Calu3 (cell line): ENCODE results near the gene BTBD1. TPM values are rescaled to one million over a fixed set of nuclear protein-coding genes. Genes with fewer than 3 reads are reported as not detected.

Experiments
- BruUV-seq: library from RNA; stranded (reverse); fragments of 400-500 nt; replicated peaks from 2 replicates; lab custom pipeline; 2021; lab: Mats Ljungman, UMichigan
- CTCF ChIA-PET: fragments of 300-600 bp; sonication (Branson Sonifier 250); formaldehyde crosslinking; loops from one replicate; lab custom pipeline; 2022; ENCODE audit warnings: antibody characterized with exemption; lab: Charles Lee
- DNase-seq: peaks from one replicate; pipeline ENCODE4 v3.0.0; 2022
- H3K27ac Mint-ChIP-seq: one replicate; pipeline ENCODE4 v1.8.0; 2022; ENCODE audit warnings: mixed read lengths; ENCODE audit not compliant: unreplicated experiment
- H3K27me3 Mint-ChIP-seq: one replicate; pipeline ENCODE4 v1.8.0; 2022; ENCODE audit warnings: mixed read lengths; ENCODE audit not compliant: unreplicated experiment
- H3K36me3 Mint-ChIP-seq: one replicate; pipeline ENCODE4 v1.8.0; 2022; ENCODE audit warnings: mild to moderate bottlenecking, moderate library complexity, mixed read lengths; ENCODE audit not compliant: insufficient read depth, unreplicated experiment
- H3K4me1 Mint-ChIP-seq: one replicate; pipeline ENCODE4 v1.8.0; 2022; ENCODE audit warnings: mild to moderate bottlenecking, low read depth, mixed read lengths; ENCODE audit not compliant: unreplicated experiment
- H3K4me3 Mint-ChIP-seq: one replicate; pipeline ENCODE4 v1.8.0; 2022; ENCODE audit warnings: mild to moderate bottlenecking, low read depth, moderate library complexity, mixed read lengths; ENCODE audit not compliant: unreplicated experiment
- H3K9me3 Mint-ChIP-seq: one replicate; pipeline ENCODE4 v1.8.0; 2022; ENCODE audit warnings: low read depth, mixed read lengths; ENCODE audit not compliant: unreplicated experiment
- intact Hi-C: fragments of 100-400 bp; cut with micrococcal nuclease; formaldehyde crosslinking; loops from one replicate; pipeline ENCODE4 v1.10.0; 2022; ENCODE audit not compliant: unreplicated experiment
- total RNA-seq: library from RNA; stranded (reverse); gene quantifications from 2 replicates; pipeline ENCODE4 v1.2.3, GENCODE V29; 2022
- TF ChIP-seq, protein P1 (sequence below): fragments of 200-600 bp; IDR thresholded peaks from one replicate; pipeline ENCODE4 v1.8.0; 2022; ENCODE audit warnings: antibody characterized with exemption; ENCODE audit not compliant: unreplicated experiment

The BTBD1 gene
- total RNA-seq, 1 experiment from 2014 or later = 73.2 TPM

- Mint-ChIP-seq H3K36me3 (peaks cover 56% of the 10 kb centered on the region), H3K9me3 (no peaks in the 10 kb centered on the region), H3K4me1 (peaks cover 10% of the 10 kb centered on the region), H3K27ac (no peak overlapping the region), H3K27me3 (no peaks in the 10 kb centered on the region), H3K4me3 (no peak overlapping the region)
- BruUV-seq = no TSS peak
- TF ChIP-seq, protein P1, sequence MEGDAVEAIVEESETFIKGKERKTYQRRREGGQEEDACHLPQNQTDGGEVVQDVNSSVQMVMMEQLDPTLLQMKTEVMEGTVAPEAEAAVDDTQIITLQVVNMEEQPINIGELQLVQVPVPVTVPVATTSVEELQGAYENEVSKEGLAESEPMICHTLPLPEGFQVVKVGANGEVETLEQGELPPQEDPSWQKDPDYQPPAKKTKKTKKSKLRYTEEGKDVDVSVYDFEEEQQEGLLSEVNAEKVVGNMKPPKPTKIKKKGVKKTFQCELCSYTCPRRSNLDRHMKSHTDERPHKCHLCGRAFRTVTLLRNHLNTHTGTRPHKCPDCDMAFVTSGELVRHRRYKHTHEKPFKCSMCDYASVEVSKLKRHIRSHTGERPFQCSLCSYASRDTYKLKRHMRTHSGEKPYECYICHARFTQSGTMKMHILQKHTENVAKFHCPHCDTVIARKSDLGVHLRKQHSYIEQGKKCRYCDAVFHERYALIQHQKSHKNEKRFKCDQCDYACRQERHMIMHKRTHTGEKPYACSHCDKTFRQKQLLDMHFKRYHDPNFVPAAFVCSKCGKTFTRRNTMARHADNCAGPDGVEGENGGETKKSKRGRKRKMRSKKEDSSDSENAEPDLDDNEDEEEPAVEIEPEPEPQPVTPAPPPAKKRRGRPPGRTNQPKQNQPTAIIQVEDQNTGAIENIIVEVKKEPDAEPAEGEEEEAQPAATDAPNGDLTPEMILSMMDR = no peak
- intact Hi-C loops = no loop called here
- CTCF ChIA-PET = interaction anchor here (0.6 kb wide), 1 partner anchor 873 kb away, joined by 4 read pairs; no protein-coding TSS in a partner anchor
- no peak for DNase-seq
These were observed 13.9 kb downstream of the BTBD1 start for GRCh38 chr15:83053151-83053550.

DNA sequence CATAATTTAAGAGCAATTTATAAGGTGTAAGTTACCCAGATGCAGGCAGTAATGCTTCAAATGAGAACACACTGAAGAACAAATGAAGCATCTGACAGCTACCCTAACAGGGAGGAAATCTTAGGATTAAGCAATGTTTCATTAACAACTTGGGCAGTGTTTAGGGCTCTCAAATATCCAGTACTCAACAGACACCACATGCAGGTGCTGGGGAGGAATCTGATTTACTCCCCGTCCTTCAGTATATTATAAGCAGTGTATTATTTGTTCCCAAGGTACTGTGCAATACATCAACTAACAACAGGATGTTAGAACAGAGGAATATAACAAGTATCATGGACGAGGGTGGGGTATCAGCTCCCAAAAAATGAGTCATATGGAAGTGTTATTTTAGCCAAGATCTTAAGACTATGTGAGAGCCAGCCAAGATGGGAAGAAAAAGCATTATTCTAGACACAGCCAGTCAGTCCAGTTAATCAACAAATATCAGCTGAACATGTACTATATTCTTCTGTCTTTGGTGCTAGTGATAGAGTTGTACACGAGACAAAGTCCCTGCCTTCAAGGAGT is 20.4 kb downstream of the BTBD1 start:
- BruUV-seq = no TSS peak
- Mint-ChIP-seq H3K36me3 (peaks cover 35% of the 10 kb centered on the region), H3K27me3 (no peaks in the 10 kb centered on the region), H3K4me3 (no peak overlapping the region), H3K4me1 (peaks cover 18% of the 10 kb centered on the region), H3K27ac (no peak overlapping the region), H3K9me3 (no peaks in the 10 kb centered on the region)
- DNase-seq = no peak
- intact Hi-C loops = no loop called here
- CTCF ChIA-PET = no interaction called here
- TF ChIP-seq, protein P1 = no peak

GRCh38 chr15:83044156-83044555 is 22.9 kb downstream of the BTBD1 start:
- H3K4me1 Mint-ChIP-seq = peaks cover 18% of the 10 kb centered on the region
- no peak overlapping the region for H3K27ac Mint-ChIP-seq
- BruUV-seq = no TSS peak
- TF ChIP-seq, protein P1 = no peak
- no peak for DNase-seq
- intact Hi-C loops = no loop called here
- H3K36me3 Mint-ChIP-seq = peaks cover 49% of the 10 kb centered on the region
- CTCF ChIA-PET = no interaction called here
- H3K4me3 Mint-ChIP-seq = no peak overlapping the region
- H3K27me3 Mint-ChIP-seq = no peaks in the 10 kb centered on the region
- H3K9me3 Mint-ChIP-seq = no peaks in the 10 kb centered on the region

- no peak for DNase-seq
- H3K27ac Mint-ChIP-seq = no peak overlapping the region
- CTCF ChIA-PET = no interaction called here
- no peak overlapping the region for H3K4me3 Mint-ChIP-seq
- H3K4me1 Mint-ChIP-seq = no peaks in the 10 kb centered on the region
- no peaks in the 10 kb centered on the region for H3K9me3 Mint-ChIP-seq
- H3K27me3 Mint-ChIP-seq = no peaks in the 10 kb centered on the region
- TF ChIP-seq, protein P1 = no peak
- intact Hi-C loops = no loop called here
- no TSS peak for BruUV-seq
- peaks cover 56% of the 10 kb centered on the region for H3K36me3 Mint-ChIP-seq
These were observed 27.8 kb downstream of the BTBD1 start for GRCh38 chr15:83039206-83039605.
